ENCODE results near the gene DTX2.
"Not testable (repeated sequence)": the region's sequence is repeated elsewhere in the genome, so short reads cannot be mapped to it uniquely, and the experiment has no call there.

Gene DTX2

DNA sequence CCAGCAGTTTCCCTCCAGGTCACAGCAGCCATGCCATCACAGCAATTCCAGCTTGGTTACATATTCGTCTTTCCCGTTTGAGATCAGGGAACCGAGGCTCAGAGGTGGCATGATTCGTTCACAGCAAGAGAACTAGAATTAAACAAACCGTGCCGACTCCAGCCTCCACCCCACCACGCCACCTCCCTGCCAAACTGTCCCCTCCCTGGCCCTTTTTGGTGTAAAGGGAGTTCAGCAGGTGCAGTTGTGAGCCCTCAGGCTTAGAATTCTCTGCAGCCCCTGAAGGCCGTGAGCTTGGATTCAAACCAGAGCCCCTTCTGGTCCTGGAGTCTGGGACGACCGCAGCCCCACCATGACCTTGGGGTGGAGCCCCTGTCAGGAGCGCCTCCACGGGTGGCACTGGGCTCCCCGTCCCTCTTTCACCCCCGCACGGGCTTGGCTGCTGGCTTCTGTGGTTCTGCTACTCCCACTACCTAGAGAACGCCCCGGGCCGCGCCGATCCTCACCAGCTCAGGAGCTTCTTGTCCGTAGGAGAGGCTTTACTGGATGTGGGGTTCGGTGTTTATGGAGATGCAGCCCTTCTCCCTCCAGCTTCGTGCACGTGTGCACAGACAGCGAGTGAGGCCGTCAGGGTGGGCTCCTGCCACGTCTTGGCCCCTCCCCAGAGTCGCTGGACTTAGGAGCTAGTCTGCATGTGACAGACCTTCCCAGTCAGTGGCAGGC lies 37.9 kb downstream of the DTX2 start:
- H3K9me3 ChIP-seq (ENCODE audit: insufficient read depth, low read depth, low read length); H4K91ac ChIP-seq (ENCODE audit: low read depth, low read length); H3K4me2 ChIP-seq (ENCODE audit: low read length); H3K14ac ChIP-seq (ENCODE audit: low read length); H3K23ac ChIP-seq (ENCODE audit: low read length); H4K8ac ChIP-seq (ENCODE audit: low read depth, low read length); H2BK120ac ChIP-seq (ENCODE audit: insufficient read depth, low read length, poor library complexity); H2BK5ac ChIP-seq (ENCODE audit: low read depth, low read length, poor library complexity); H3K79me2 ChIP-seq (ENCODE audit: control insufficient read depth, insufficient read depth, low read length, poor library complexity); H3K4ac ChIP-seq (ENCODE audit: low read depth, low read length); H2BK12ac ChIP-seq (ENCODE audit: low read length); H4K12ac ChIP-seq (ENCODE audit: low read depth, low read length); H3K4me3 ChIP-seq (ENCODE audit: low read depth, low read length); H3K4me1 ChIP-seq (ENCODE audit: control insufficient read depth in 1 of 2, insufficient read depth in 2 of 2, low read length in 2 of 2); DNase-seq; H3K79me1 ChIP-seq (ENCODE audit: low read length); H2AK5ac ChIP-seq (ENCODE audit: low read length); H3K18ac ChIP-seq (ENCODE audit: low read length); H3K27me3 ChIP-seq (ENCODE audit: insufficient read depth, low read length); H3K9ac ChIP-seq (ENCODE audit: low read length); H3K27ac ChIP-seq (ENCODE audit: low read depth, low read length); H2AFZ ChIP-seq (ENCODE audit: insufficient read depth, low read length, poor library complexity): not testable (repeated sequence)
- H3K36me3 ChIP-seq (ENCODE audit: control insufficient read depth in 1 of 2, insufficient read depth in 2 of 2, low read length in 2 of 2) = peaks cover 10 to 16% of the 10 kb centered on the region in 2 experiments
- WGBS (ENCODE audit: extremely low coverage, insufficient coverage, insufficient read length) = no CpG with 5 or more reads among the region's 28 CpGs

DNA sequence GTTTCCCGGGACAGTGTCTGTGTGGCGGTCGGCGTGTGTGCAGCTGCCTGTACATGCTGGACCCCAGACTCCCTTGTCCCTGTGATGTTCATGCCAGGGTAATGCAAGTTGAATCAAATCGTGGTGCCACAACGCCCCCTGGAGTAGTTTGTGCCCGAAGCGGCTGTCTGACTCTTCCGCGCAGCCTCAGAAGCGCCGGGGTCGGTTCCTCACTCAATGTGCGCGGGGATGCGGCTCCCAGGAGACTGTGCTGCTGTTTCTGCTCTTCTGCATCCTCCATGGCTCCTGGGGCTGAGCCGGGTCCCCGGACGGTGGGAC lies 38.4 kb downstream of the DTX2 start:
- not testable (repeated sequence) for H2BK5ac ChIP-seq (ENCODE audit: low read depth, low read length, poor library complexity); H3K23ac ChIP-seq (ENCODE audit: low read length); H4K8ac ChIP-seq (ENCODE audit: low read depth, low read length); H3K27me3 ChIP-seq (ENCODE audit: insufficient read depth, low read length); H3K14ac ChIP-seq (ENCODE audit: low read length); H3K79me1 ChIP-seq (ENCODE audit: low read length); H3K4me1 ChIP-seq (ENCODE audit: control insufficient read depth in 1 of 2, insufficient read depth in 2 of 2, low read length in 2 of 2); H3K9me3 ChIP-seq (ENCODE audit: insufficient read depth, low read depth, low read length); H3K9ac ChIP-seq (ENCODE audit: low read length); H3K4me3 ChIP-seq (ENCODE audit: low read depth, low read length); H4K91ac ChIP-seq (ENCODE audit: low read depth, low read length); H3K79me2 ChIP-seq (ENCODE audit: control insufficient read depth, insufficient read depth, low read length, poor library complexity); H3K27ac ChIP-seq (ENCODE audit: low read depth, low read length); H2AK5ac ChIP-seq (ENCODE audit: low read length); H3K4me2 ChIP-seq (ENCODE audit: low read length); DNase-seq; H2BK12ac ChIP-seq (ENCODE audit: low read length); H3K18ac ChIP-seq (ENCODE audit: low read length); H3K4ac ChIP-seq (ENCODE audit: low read depth, low read length); H4K12ac ChIP-seq (ENCODE audit: low read depth, low read length); H2AFZ ChIP-seq (ENCODE audit: insufficient read depth, low read length, poor library complexity); H2BK120ac ChIP-seq (ENCODE audit: insufficient read depth, low read length, poor library complexity)
- WGBS (ENCODE audit: extremely low coverage, insufficient coverage, insufficient read length) = no CpG with 5 or more reads among the region's 19 CpGs
- H3K36me3 ChIP-seq (ENCODE audit: control insufficient read depth in 1 of 2, insufficient read depth in 2 of 2, low read length in 2 of 2) = peaks cover 10 to 16% of the 10 kb centered on the region in 2 experiments

DNA sequence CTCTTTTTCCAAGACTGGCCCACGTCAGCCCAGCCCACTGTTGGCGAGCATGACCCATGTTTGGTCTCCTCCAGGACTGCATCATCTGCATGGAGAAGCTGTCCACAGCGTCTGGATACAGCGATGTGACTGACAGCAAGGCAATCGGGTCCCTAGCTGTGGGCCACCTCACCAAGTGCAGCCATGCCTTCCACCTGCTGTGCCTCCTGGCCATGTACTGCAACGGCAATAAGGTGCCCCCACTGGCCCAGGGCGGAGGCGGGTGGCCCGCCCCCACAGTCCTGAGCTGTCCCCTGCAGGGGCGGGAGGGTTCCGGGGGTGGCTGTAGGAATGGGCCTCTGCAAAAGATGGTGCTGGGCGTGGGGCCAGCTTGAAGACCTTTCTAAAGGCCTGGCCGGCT lies 40.7 kb downstream of the DTX2 start:
- not testable (repeated sequence) for H3K27ac ChIP-seq (ENCODE audit: low read depth, low read length); H3K4ac ChIP-seq (ENCODE audit: low read depth, low read length); H2BK120ac ChIP-seq (ENCODE audit: insufficient read depth, low read length, poor library complexity); H3K4me3 ChIP-seq (ENCODE audit: low read depth, low read length); H3K14ac ChIP-seq (ENCODE audit: low read length); H2AFZ ChIP-seq (ENCODE audit: insufficient read depth, low read length, poor library complexity); H3K79me1 ChIP-seq (ENCODE audit: low read length); H3K4me2 ChIP-seq (ENCODE audit: low read length); H4K12ac ChIP-seq (ENCODE audit: low read depth, low read length); H2BK5ac ChIP-seq (ENCODE audit: low read depth, low read length, poor library complexity); H3K9me3 ChIP-seq (ENCODE audit: insufficient read depth, low read depth, low read length); H4K8ac ChIP-seq (ENCODE audit: low read depth, low read length); H3K23ac ChIP-seq (ENCODE audit: low read length); H2AK5ac ChIP-seq (ENCODE audit: low read length); H3K9ac ChIP-seq (ENCODE audit: low read length); H3K79me2 ChIP-seq (ENCODE audit: control insufficient read depth, insufficient read depth, low read length, poor library complexity); H3K18ac ChIP-seq (ENCODE audit: low read length); H3K4me1 ChIP-seq (ENCODE audit: control insufficient read depth in 1 of 2, insufficient read depth in 2 of 2, low read length in 2 of 2); H2BK12ac ChIP-seq (ENCODE audit: low read length); DNase-seq; H3K27me3 ChIP-seq (ENCODE audit: insufficient read depth, low read length); H4K91ac ChIP-seq (ENCODE audit: low read depth, low read length)
- peaks cover 23% of the 10 kb centered on the region in 2 experiments for H3K36me3 ChIP-seq (ENCODE audit: control insufficient read depth in 1 of 2, insufficient read depth in 2 of 2, low read length in 2 of 2)
- no CpG with 5 or more reads among the region's 13 CpGs for WGBS (ENCODE audit: extremely low coverage, insufficient coverage, insufficient read length)

DNA sequence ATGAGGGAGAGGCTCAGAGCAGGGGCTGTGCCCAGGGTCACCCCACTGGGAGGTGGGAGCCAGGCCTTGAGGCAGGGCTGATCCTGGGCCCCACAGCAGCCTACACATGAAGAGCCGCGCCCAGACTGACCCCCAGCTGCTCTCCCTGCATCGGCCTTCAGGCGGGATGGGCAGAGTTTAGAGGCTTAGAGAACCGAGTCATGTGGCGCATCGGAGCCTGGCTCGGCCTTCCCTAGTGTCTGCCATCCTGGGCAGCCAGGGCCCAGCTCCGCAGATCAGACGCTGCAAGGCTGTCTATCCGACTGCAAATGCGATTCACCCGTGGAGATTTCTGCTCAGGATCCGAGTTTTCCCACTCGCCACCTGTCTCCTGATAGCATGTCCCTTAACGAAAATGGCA lies 41.3 kb downstream of the DTX2 start:
- not testable (repeated sequence) for H3K79me1 ChIP-seq (ENCODE audit: low read length); H2AK5ac ChIP-seq (ENCODE audit: low read length); H4K12ac ChIP-seq (ENCODE audit: low read depth, low read length); H3K27ac ChIP-seq (ENCODE audit: low read depth, low read length); H3K4ac ChIP-seq (ENCODE audit: low read depth, low read length); H2AFZ ChIP-seq (ENCODE audit: insufficient read depth, low read length, poor library complexity); H3K4me2 ChIP-seq (ENCODE audit: low read length); H2BK5ac ChIP-seq (ENCODE audit: low read depth, low read length, poor library complexity); H4K8ac ChIP-seq (ENCODE audit: low read depth, low read length); DNase-seq; H2BK12ac ChIP-seq (ENCODE audit: low read length); H4K91ac ChIP-seq (ENCODE audit: low read depth, low read length); H3K23ac ChIP-seq (ENCODE audit: low read length); H3K9me3 ChIP-seq (ENCODE audit: insufficient read depth, low read depth, low read length); H3K18ac ChIP-seq (ENCODE audit: low read length); H3K79me2 ChIP-seq (ENCODE audit: control insufficient read depth, insufficient read depth, low read length, poor library complexity); H3K14ac ChIP-seq (ENCODE audit: low read length); H3K4me3 ChIP-seq (ENCODE audit: low read depth, low read length); H3K27me3 ChIP-seq (ENCODE audit: insufficient read depth, low read length); H2BK120ac ChIP-seq (ENCODE audit: insufficient read depth, low read length, poor library complexity); H3K9ac ChIP-seq (ENCODE audit: low read length); H3K4me1 ChIP-seq (ENCODE audit: control insufficient read depth in 1 of 2, insufficient read depth in 2 of 2, low read length in 2 of 2)
- no CpG with 5 or more reads among the region's 16 CpGs for WGBS (ENCODE audit: extremely low coverage, insufficient coverage, insufficient read length)
- H3K36me3 ChIP-seq (ENCODE audit: control insufficient read depth in 1 of 2, insufficient read depth in 2 of 2, low read length in 2 of 2) = peaks cover 22 to 23% of the 10 kb centered on the region in 2 experiments
